H1 (cell line): ENCODE data around the gene CBX4. TPM values are rescaled to one million over a fixed set of nuclear protein-coding genes. Genes with fewer than 3 reads are reported as not detected.

ENCODE experiments used
- CTCF ChIA-PET: fragments of 300-600 bp; sonication (Branson Sonifier 250); formaldehyde crosslinking; loops from one replicate; lab custom pipeline; 2021; ENCODE audit not compliant: partially characterized antibody; lab: Charles Lee
- POLR2A ChIA-PET: fragments of 300-600 bp; sonication (Branson Sonifier 250); formaldehyde crosslinking; loops from one replicate; lab custom pipeline; 2021; ENCODE audit warnings: inconsistent platforms; ENCODE audit not compliant: partially characterized antibody; lab: Charles Lee
- DNase-seq, 2 experiments: peaks; one replicate each; pipeline versions ENCODE4 v3.0.0 to v3.0.0-alpha.2; 2010 to 2022; ENCODE audit warnings: low spot score in 2 of 2, low read depth in 1 of 2, mixed read lengths in 1 of 2
- FAIRE-seq: peaks from 2 replicates; lab custom pipeline; 2011; peaks lifted over from hg19 to GRCh38; lab: Jason Lieb, UNC
- H2AFZ ChIP-seq: 2 replicates; pipeline ENCODE4 v1.8.1; 2012; ENCODE audit warnings: low read length, inconsistent platforms
- H2AK5ac ChIP-seq: 2 replicates; pipeline ENCODE4 v1.6.1; 2013; ENCODE audit warnings: low read depth, low read length
- H2BK120ac ChIP-seq: replicated peaks from 2 replicates; pipeline ENCODE3; 2013; ENCODE audit warnings: low read depth, low read length, inconsistent platforms
- H2BK12ac ChIP-seq: 2 replicates; pipeline ENCODE4 v1.6.1; 2013; ENCODE audit warnings: low read depth, low read length
- H2BK15ac ChIP-seq: 2 replicates; pipeline ENCODE4 v1.6.1; 2013; ENCODE audit warnings: low read length
- H2BK20ac ChIP-seq: 2 replicates; pipeline ENCODE4 v1.6.1; 2013; ENCODE audit warnings: low read length
- H2BK5ac ChIP-seq: 2 replicates; pipeline ENCODE4 v1.6.1; 2013; ENCODE audit warnings: low read depth, low read length
- H3K14ac ChIP-seq: 2 replicates; pipeline ENCODE4 v1.6.1; 2013; ENCODE audit warnings: inconsistent platforms; ENCODE audit not compliant: insufficient read length
- H3K18ac ChIP-seq: 2 replicates; pipeline ENCODE4 v1.6.1; 2013; ENCODE audit warnings: low read length; ENCODE audit errors: extremely low read depth
- H3K23ac ChIP-seq: 2 replicates; pipeline ENCODE4 v1.6.1; 2013; ENCODE audit warnings: inconsistent platforms; ENCODE audit not compliant: insufficient read length
- H3K23me2 ChIP-seq: 2 replicates; pipeline ENCODE4 v1.6.1; 2013; ENCODE audit warnings: low read depth, low read length
- H3K27ac ChIP-seq: 2 replicates; pipeline ENCODE4 v1.6.1; 2011; ENCODE audit warnings: low read depth, low read length, inconsistent platforms
- H3K27me3 ChIP-seq, 4 experiments: replicated peaks in 1 of 4; 1 replicate in 1 of 4; 2 replicates in 3 of 4; pipeline versions ENCODE4 v1.6.1 to v1.8.1; 2011 to 2013; ENCODE audit warnings: low read length in 3 of 4, mild to moderate bottlenecking in 3 of 4, inconsistent platforms in 2 of 4, mixed read lengths in 2 of 4, moderate library complexity in 1 of 4; ENCODE audit not compliant: control insufficient read depth in 3 of 4, insufficient read depth in 3 of 4; ENCODE audit errors: extremely low read depth in 1 of 4
- H3K36me3 ChIP-seq, 4 experiments: 2 replicates each; pipeline versions ENCODE4 v1.6.1 to v1.8.1; 2011 to 2013; ENCODE audit warnings: mild to moderate bottlenecking in 4 of 4, low read length in 3 of 4, moderate library complexity in 2 of 4, control low read depth in 1 of 4, inconsistent platforms in 1 of 4; ENCODE audit not compliant: insufficient read depth in 4 of 4, control insufficient read depth in 2 of 4
- H3K4ac ChIP-seq: replicated peaks from 2 replicates; pipeline ENCODE3; 2013; ENCODE audit warnings: low read length, low read depth, mixed read lengths, inconsistent platforms; ENCODE audit not compliant: insufficient read length
- H3K4me1 ChIP-seq, 4 experiments: replicated peaks in 1 of 4; 1 replicate in 1 of 4; 2 replicates in 3 of 4; pipeline versions ENCODE4 v1.6.1 to v1.8.1; 2011 to 2013; ENCODE audit warnings: low read length in 3 of 4, inconsistent platforms in 2 of 4, mixed read lengths in 1 of 4; ENCODE audit not compliant: insufficient read depth in 4 of 4, control insufficient read depth in 3 of 4
- H3K4me2 ChIP-seq, 2 experiments: 2 replicates each; pipeline versions ENCODE4 v1.6.1 to v1.8.1; 2011 to 2013; ENCODE audit warnings: low read depth in 2 of 2, low read length in 2 of 2, control low read depth in 1 of 2, inconsistent platforms in 1 of 2, mild to moderate bottlenecking in 1 of 2; ENCODE audit not compliant: insufficient read depth in 1 of 2
- H3K4me3 ChIP-seq, 4 experiments: fragments of 200-600, 300-600 bp in 1 of 4; sonication (generic), shearing (Covaris generic), sonication (Bioruptor Twin) in 1 of 4; 2 replicates each; pipeline versions ENCODE4 v1.5.1 to v1.8.1; 2011 to 2016; ENCODE audit warnings: low read length in 4 of 4, low read depth in 3 of 4, control low read depth in 2 of 4, inconsistent platforms in 2 of 4, mild to moderate bottlenecking in 2 of 4, mixed read lengths in 1 of 4, moderate library complexity in 1 of 4; ENCODE audit not compliant: insufficient read depth in 2 of 4; ENCODE audit errors: extremely low read depth in 1 of 4
- H3K56ac ChIP-seq: replicated peaks from 2 replicates; pipeline ENCODE3; 2013; ENCODE audit warnings: low read depth, mild to moderate bottlenecking, mixed read lengths, low read length, inconsistent platforms; ENCODE audit not compliant: insufficient read length
- H3K79me1 ChIP-seq: 2 replicates; pipeline ENCODE4 v1.6.1; 2013; ENCODE audit warnings: low read depth, low read length, control low read depth
- H3K79me2 ChIP-seq, 2 experiments: 2 replicates each; pipeline versions ENCODE4 v1.6.1 to v1.8.1; 2012 to 2013; ENCODE audit warnings: low read length in 2 of 2, mild to moderate bottlenecking in 2 of 2, inconsistent platforms in 1 of 2; ENCODE audit not compliant: insufficient read depth in 2 of 2, control insufficient read depth in 1 of 2
- H3K9ac ChIP-seq, 4 experiments: replicated peaks in 1 of 4; 1 replicate in 1 of 4; 2 replicates in 3 of 4; pipeline versions ENCODE4 v1.6.1 to v1.8.1; 2011 to 2013; ENCODE audit warnings: low read depth in 3 of 4, low read length in 3 of 4, control low read depth in 2 of 4, mild to moderate bottlenecking in 2 of 4, moderate library complexity in 2 of 4, inconsistent platforms in 1 of 4; ENCODE audit errors: extremely low read depth in 1 of 4
- H3K9me3 ChIP-seq, 2 experiments: 2 replicates each; pipeline versions ENCODE4 v1.6.1 to v1.8.1; 2012 to 2013; ENCODE audit warnings: mild to moderate bottlenecking in 2 of 2, moderate library complexity in 2 of 2, control low read depth in 1 of 2, inconsistent platforms in 1 of 2, low read depth in 1 of 2, low read length in 1 of 2, mixed read lengths in 1 of 2; ENCODE audit not compliant: insufficient read depth in 2 of 2
- H4K20me1 ChIP-seq, 2 experiments: replicated peaks in 1 of 2; 2 replicates each; pipeline versions ENCODE3 to v1.8.1; 2011 to 2013; ENCODE audit warnings: inconsistent platforms in 2 of 2, low read length in 2 of 2, mild to moderate bottlenecking in 1 of 2; ENCODE audit not compliant: insufficient read depth in 2 of 2, control insufficient read depth in 1 of 2
- H4K5ac ChIP-seq: 2 replicates; pipeline ENCODE4 v1.6.1; 2013; ENCODE audit warnings: low read length, low read depth, mixed read lengths, inconsistent platforms; ENCODE audit not compliant: insufficient read length
- H4K8ac ChIP-seq: 2 replicates; pipeline ENCODE4 v1.8.0; 2013; ENCODE audit warnings: mild to moderate bottlenecking, moderate library complexity, low read length, inconsistent platforms; ENCODE audit not compliant: insufficient read depth; ENCODE audit errors: extremely low read depth
- H4K91ac ChIP-seq: replicated peaks from 2 replicates; pipeline ENCODE3; 2013; ENCODE audit warnings: low read length, mixed read lengths, inconsistent platforms; ENCODE audit not compliant: insufficient read length
- ATF3 ChIP-seq: IDR thresholded peaks from 2 replicates; pipeline ENCODE4 v1.6.1; 2011; ENCODE audit warnings: low read depth, mild to moderate bottlenecking, low read length; ENCODE audit not compliant: insufficient read depth
- BCL11A ChIP-seq, 2 experiments: IDR thresholded peaks; one replicate each; pipeline ENCODE4 v1.6.1; 2011; ENCODE audit warnings: low read depth in 2 of 2, low read length in 2 of 2, mild to moderate bottlenecking in 2 of 2
- EZH2 ChIP-seq: fragments of 200-600 bp; sonication (generic); IDR thresholded peaks from 2 replicates; pipeline ENCODE4 v1.7.1; 2012; ENCODE audit warnings: low read depth, mild to moderate bottlenecking, moderate library complexity, low read length, inconsistent platforms; ENCODE audit not compliant: severe bottlenecking
- KDM4A ChIP-seq: IDR thresholded peaks from one replicate; pipeline ENCODE4 v1.7.1; 2012; ENCODE audit warnings: low read depth, mild to moderate bottlenecking, moderate library complexity, low read length, inconsistent platforms; ENCODE audit not compliant: severe bottlenecking
- MAFK ChIP-seq: IDR thresholded peaks from 2 replicates; pipeline ENCODE4 v1.6.1; 2012; ENCODE audit warnings: low read depth, mild to moderate bottlenecking, improper control_type of control experiment, low read length
- MAX ChIP-seq: IDR thresholded peaks from 2 replicates; pipeline ENCODE4 v1.6.1; 2012; ENCODE audit warnings: inconsistent platforms
- RNF2 ChIP-seq: fragments of 200-900, 300-1000 bp; sonication (generic); IDR thresholded peaks from 2 replicates; pipeline ENCODE4 v1.7.1; 2016; ENCODE audit warnings: borderline replicate concordance, low read depth, mild to moderate bottlenecking, antibody characterized with exemption, low read length; ENCODE audit not compliant: poor library complexity, severe bottlenecking; ENCODE audit errors: missing control alignments
- SUZ12 ChIP-seq: fragments of 200-600 bp; sonication (generic); IDR thresholded peaks from 2 replicates; pipeline ENCODE4 v1.6.1; 2012; ENCODE audit warnings: mild to moderate bottlenecking, inconsistent platforms, low read length, moderate library complexity, mixed read lengths
- WGBS, 2 experiments: shearing (Covaris generic) in 1 of 2; methylation state at CpG; one replicate each; pipeline versions ENCODE4 v1.1.6 to v1.1.7; 2013 to 2015; ENCODE audit warnings: low lambda C conversion rate in 2 of 2, mixed read lengths in 2 of 2, inconsistent platforms in 1 of 2, low coverage in 1 of 2, missing lambda C conversion rate in 1 of 2; ENCODE audit not compliant: insufficient replicate concordance in 2 of 2, insufficient coverage in 1 of 2, insufficient read length in 1 of 2; ENCODE audit errors: extremely low coverage in 1 of 2, missing lambda C conversion rate in 1 of 2; 5-methylcytosine and 5-hydroxymethylcytosine counted together
- polyA plus RNA-seq, 7 experiments: library from polyadenylated mRNA; depleted of rRNA in 3 of 7; stranded (reverse) in 5 of 7; unstranded in 2 of 7; fragments of >200 nt in 5 of 7; fragments of 200-250 nt in 2 of 7; gene quantifications; 1 replicate in 5 of 7; 2 replicates in 1 of 7; 4 replicates in 1 of 7; pipeline versions ENCODE4 v1.2.1 to v1.2.3, GENCODE V29; 2011 to 2013; ENCODE audit warnings: missing spikeins in 2 of 7, mixed read lengths in 2 of 7
- total RNA-seq: library from RNA; stranded (reverse); fragmentation: NEBNext Ultra II Directional; extraction: Animal tissue kit (Norgen Biotek cat#: 25700); gene quantifications from 2 replicates; pipeline ENCODE4 v1.2.1, GENCODE V29; 2021

CBX4 gene
- total and polyA plus RNA-seq, 2 of the 8 experiments (the other 6 are each of a cell fraction or from before 2014, with no cell fraction given), result 1.8 to 4.0 TPM

- no peak overlapping the region for H3K9ac ChIP-seq
- H2BK12ac ChIP-seq, result no peak overlapping the region
- peaks cover 22 to 26% of the 10 kb centered on the region in 2 experiments for H4K20me1 ChIP-seq
- H3K79me2 ChIP-seq, result no peaks in the 10 kb centered on the region
- H3K27me3 ChIP-seq, result peaks cover 66 to 88% (median 82%) of the 10 kb centered on the region in 4 experiments
- peak in 1 of 2 experiments; percentile 66 for DNase-seq
- no peak overlapping the region; the same call in 1 of the 2 replicates for H2BK5ac ChIP-seq
- ChIA-PET POLR2A (interaction anchor here (1.0 to 6.0 kb wide), 9 partner anchors 10 to 201 kb away, joined by 3 to 49 read pairs (median 7); partner anchors contain the start of gene CBX4), CTCF (interaction anchor here (1.7 to 4.4 kb wide), 6 partner anchors 11 to 123 kb away, joined by 6 to 32 read pairs (median 9); no protein-coding TSS in a partner anchor)
- H3K27ac ChIP-seq, result no peak overlapping the region
- no peak overlapping the region for H3K56ac ChIP-seq
- H3K23me2 ChIP-seq, result peaks cover 5% of the 10 kb centered on the region
- FAIRE-seq, result peak; percentile 62
- H2AK5ac ChIP-seq, result no peak overlapping the region
- WGBS, 2 experiments, result 3% methylated on average over 35 of the region's 63 CpGs; no CpG with 5 or more reads in 1 of the 2 experiments
- no peak overlapping the region for H3K23ac ChIP-seq
- peaks cover 7 to 46% (median 34%) of the 10 kb centered on the region in 4 experiments for H3K4me1 ChIP-seq
- H3K9me3 ChIP-seq, result no peaks in the 10 kb centered on the region; a peak in 1 of 4 replicates
- H3K36me3 ChIP-seq, result peaks cover 0 to 12% (median 0%) of the 10 kb centered on the region in 4 experiments; a peak in 1 of 8 replicates
- H4K91ac ChIP-seq, result no peak overlapping the region
- peak overlapping the region; percentile 7; the same call in 1 of the 2 replicates for H4K8ac ChIP-seq
- H3K79me1 ChIP-seq, result no peaks in the 10 kb centered on the region
- no peak overlapping the region for H2AFZ ChIP-seq
- H3K4me2 ChIP-seq, result peak overlapping the region; percentile 63 to 80
- H2BK20ac ChIP-seq, result no peak overlapping the region; the same call in 1 of the 2 replicates
- H3K14ac ChIP-seq, result no peak overlapping the region
- H3K18ac ChIP-seq, result no peak overlapping the region
- peak overlapping the region; percentile 19 to 49 (median 28); a peak in 6 of 8 replicates for H3K4me3 ChIP-seq
- H2BK15ac ChIP-seq, result no peak overlapping the region
- no peak overlapping the region for H3K4ac ChIP-seq
- H4K5ac ChIP-seq, result no peak overlapping the region
- H2BK120ac ChIP-seq, result no peak overlapping the region
- peak; percentile 97 for TF ChIP-seq RNF2
- TF ChIP-seq MAX, result 0 out of 2 replicates have a peak, but pooled peaks have one; percentile 10
- peak; percentile 95 for TF ChIP-seq SUZ12
- no peak for TF ChIP-seq BCL11A (IDR thresholded peaks at IDR 0.05; ENCODE audit: low read depth in 2 of 2, low read length in 2 of 2)
- TF ChIP-seq EZH2, result peak; percentile 95
- TF ChIP-seq MAFK, result no peak
- no peak for TF ChIP-seq ATF3
- peak; percentile 26 for TF ChIP-seq KDM4A
Measured at GRCh38 chr17:79792984-79793923, 46.0 kb downstream of the CBX4 start.
